ENCODE results near the gene FER.

Gene FER

DNA sequence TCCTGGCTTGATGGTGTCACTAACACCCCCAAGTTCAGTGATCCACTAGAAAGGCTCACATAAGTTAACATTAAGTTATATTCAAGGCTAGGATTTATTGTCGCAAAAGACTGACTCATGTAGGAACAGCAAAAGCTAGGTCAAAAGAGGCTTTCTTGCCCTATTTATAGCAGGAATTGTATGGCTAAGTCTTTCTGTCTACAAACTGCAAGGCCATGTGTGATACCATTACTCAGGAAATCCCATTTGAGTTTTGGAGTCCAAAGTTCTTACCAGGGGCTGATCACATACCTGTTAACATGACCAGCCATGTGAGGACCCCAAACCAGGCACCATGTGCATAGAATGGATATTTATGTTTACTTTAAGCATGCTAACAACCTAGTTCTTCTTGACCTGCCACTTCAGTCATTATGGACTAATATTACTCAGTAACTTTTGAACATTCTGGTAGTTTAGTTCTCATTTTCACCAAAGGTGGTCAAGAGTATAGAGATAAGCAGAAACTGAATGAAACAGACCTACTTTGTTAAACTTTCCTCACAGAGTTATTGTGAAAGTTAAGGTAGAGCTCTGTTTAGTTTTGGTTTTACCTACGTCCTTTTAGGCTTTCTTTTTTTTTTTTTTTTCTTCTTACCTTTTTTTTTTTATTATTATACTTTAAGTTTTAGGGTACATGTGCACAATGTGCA lies 281.1 kb downstream of the FER start (continued):
- TF ChIP-seq, protein P1, sequence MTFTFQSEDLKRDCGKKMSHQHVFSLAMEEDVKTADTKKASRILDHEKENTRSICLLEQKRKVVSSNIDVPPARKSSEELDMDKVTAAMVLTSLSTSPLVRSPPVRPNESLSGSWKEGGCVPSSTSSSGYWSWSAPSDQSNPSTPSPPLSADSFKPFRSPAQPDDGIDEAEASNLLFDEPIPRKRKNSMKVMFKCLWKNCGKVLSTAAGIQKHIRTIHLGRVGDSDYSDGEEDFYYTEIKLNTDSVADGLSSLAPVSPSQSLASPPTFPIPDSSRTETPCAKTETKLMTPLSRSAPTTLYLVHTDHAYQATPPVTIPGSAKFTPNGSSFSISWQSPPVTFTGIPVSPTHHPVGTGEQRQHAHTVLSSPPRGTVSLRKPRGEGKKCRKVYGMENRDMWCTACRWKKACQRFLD (tag by site-specific recombination; IDR thresholded peaks at IDR 0.05), result no peak
- no peak for TF ChIP-seq ZFP69B (tag by site-specific recombination; IDR thresholded peaks at IDR 0.05)
- TF ChIP-seq ZNF404 (tag by site-specific recombination; IDR thresholded peaks at IDR 0.05), result no peak
- no peak for TF ChIP-seq YY2 (tag by site-specific recombination; IDR thresholded peaks at IDR 0.05)
- TF ChIP-seq SP2 (tag by site-specific recombination; IDR thresholded peaks at IDR 0.05), result no peak
- TF ChIP-seq, protein P2, sequence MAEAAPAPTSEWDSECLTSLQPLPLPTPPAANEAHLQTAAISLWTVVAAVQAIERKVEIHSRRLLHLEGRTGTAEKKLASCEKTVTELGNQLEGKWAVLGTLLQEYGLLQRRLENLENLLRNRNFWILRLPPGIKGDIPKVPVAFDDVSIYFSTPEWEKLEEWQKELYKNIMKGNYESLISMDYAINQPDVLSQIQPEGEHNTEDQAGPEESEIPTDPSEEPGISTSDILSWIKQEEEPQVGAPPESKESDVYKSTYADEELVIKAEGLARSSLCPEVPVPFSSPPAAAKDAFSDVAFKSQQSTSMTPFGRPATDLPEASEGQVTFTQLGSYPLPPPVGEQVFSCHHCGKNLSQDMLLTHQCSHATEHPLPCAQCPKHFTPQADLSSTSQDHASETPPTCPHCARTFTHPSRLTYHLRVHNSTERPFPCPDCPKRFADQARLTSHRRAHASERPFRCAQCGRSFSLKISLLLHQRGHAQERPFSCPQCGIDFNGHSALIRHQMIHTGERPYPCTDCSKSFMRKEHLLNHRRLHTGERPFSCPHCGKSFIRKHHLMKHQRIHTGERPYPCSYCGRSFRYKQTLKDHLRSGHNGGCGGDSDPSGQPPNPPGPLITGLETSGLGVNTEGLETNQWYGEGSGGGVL (tag by site-specific recombination; IDR thresholded peaks at IDR 0.05), result no peak
- TF ChIP-seq, protein P3, sequence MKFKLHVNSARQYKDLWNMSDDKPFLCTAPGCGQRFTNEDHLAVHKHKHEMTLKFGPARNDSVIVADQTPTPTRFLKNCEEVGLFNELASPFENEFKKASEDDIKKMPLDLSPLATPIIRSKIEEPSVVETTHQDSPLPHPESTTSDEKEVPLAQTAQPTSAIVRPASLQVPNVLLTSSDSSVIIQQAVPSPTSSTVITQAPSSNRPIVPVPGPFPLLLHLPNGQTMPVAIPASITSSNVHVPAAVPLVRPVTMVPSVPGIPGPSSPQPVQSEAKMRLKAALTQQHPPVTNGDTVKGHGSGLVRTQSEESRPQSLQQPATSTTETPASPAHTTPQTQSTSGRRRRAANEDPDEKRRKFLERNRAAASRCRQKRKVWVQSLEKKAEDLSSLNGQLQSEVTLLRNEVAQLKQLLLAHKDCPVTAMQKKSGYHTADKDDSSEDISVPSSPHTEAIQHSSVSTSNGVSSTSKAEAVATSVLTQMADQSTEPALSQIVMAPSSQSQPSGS (tag by site-specific recombination; IDR thresholded peaks at IDR 0.05; ENCODE audit: low read depth), result no peak

DNA sequence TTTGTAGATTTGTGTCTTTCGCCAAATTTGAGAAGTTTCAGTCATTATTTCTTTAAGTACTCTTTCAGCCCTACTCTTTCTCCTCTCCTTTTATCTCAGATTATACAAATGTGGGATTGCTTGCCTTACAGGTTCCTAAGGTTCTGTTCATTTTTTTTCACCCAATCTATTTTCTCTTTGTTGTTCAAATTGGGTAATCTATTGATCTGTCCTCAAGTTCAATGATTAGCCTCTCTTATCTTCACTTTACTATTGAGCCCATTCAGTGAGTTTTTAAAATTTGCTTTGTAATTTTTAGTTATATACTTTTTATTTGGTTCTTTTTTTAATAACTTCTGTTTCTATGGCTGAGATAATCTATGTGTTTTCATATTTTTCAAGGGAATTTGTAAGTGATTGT lies 282.1 kb downstream of the FER start:
- ChIA-PET POLR2A (no interaction called here), CTCF (no interaction called here)
- no peak overlapping the region for H3K4me3 ChIP-seq (ENCODE audit: low read depth, low read length)
- H3K4me1 ChIP-seq (ENCODE audit: control insufficient read depth, insufficient read depth, low read length), result no peaks in the 10 kb centered on the region
- no peaks in the 10 kb centered on the region for H3K36me3 ChIP-seq (ENCODE audit: control insufficient read depth in 2 of 2, insufficient read depth in 1 of 2, low read length in 2 of 2)
- no peak overlapping the region for H3K27ac ChIP-seq (ENCODE audit: extremely low read depth, low read depth, low read length)
- no peak for TF ChIP-seq ZSCAN23 (tag by site-specific recombination; IDR thresholded peaks at IDR 0.05)
- TF ChIP-seq, protein P4, sequence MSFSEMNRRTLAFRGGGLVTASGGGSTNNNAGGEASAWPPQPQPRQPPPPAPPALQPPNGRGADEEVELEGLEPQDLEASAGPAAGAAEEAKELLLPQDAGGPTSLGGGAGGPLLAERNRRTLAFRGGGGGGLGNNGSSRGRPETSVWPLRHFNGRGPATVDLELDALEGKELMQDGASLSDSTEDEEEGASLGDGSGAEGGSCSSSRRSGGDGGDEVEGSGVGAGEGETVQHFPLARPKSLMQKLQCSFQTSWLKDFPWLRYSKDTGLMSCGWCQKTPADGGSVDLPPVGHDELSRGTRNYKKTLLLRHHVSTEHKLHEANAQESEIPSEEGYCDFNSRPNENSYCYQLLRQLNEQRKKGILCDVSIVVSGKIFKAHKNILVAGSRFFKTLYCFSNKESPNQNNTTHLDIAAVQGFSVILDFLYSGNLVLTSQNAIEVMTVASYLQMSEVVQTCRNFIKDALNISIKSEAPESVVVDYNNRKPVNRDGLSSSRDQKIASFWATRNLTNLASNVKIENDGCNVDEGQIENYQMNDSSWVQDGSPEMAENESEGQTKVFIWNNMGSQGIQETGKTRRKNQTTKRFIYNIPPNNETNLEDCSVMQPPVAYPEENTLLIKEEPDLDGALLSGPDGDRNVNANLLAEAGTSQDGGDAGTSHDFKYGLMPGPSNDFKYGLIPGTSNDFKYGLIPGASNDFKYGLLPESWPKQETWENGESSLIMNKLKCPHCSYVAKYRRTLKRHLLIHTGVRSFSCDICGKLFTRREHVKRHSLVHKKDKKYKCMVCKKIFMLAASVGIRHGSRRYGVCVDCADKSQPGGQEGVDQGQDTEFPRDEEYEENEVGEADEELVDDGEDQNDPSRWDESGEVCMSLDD (tag by site-specific recombination; IDR thresholded peaks at IDR 0.05), result no peak
- TF ChIP-seq, protein P5, sequence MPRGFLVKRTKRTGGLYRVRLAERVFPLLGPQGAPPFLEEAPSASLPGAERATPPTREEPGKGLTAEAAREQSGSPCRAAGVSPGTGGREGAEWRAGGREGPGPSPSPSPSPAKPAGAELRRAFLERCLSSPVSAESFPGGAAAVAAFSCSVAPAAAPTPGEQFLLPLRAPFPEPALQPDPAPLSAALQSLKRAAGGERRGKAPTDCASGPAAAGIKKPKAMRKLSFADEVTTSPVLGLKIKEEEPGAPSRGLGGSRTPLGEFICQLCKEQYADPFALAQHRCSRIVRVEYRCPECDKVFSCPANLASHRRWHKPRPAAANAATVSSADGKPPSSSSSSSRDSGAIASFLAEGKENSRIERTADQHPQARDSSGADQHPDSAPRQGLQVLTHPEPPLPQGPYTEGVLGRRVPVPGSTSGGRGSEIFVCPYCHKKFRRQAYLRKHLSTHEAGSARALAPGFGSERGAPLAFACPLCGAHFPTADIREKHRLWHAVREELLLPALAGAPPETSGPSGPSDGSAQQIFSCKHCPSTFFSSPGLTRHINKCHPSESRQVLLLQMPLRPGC (tag by site-specific recombination; IDR thresholded peaks at IDR 0.05), result no peak
- H3K9me3 ChIP-seq (ENCODE audit: control insufficient read depth, insufficient read depth, low read depth, low read length), result no peaks in the 10 kb centered on the region

DNA sequence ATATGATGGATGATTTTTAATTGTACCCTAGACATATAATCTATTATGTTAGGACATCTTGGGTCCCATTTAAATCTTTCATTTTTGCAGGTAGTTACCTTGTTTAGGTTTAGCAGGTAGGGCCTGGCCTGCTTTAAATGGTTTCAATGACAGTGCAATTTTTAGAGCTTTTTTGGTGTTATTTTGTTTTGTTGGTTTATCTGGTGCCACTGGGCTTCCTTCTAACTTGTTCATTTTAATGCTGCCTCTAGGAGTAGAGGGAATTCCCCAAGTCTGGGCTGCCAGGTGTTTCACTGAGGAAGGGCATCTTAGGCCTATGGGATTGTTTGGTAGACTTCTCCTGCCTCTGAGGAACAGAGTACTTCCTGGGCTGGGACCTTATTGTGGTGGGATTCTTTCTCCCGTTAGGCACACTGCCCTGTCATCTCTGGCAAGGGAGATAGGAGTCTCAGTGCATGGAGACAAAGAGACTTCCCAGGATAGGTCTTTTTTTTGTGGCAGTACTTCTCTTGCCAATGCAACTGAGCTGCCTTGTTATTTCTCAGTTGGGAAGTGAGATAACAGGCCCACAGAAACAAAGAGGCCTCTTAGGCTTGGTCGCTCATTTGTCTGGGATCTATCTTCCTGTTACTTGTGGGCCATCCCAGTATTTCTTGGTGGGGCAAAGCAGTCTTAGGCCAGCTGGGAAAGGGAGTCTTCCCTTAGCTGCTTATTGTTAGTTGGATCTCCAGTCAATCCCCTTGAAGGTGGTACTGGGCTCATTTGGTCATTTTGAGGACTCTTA lies 282.9 kb downstream of the FER start:
- ChIA-PET POLR2A (no interaction called here), CTCF (no interaction called here)
- Histone ChIP-seq H3K4me1 (ENCODE audit: control insufficient read depth, insufficient read depth, low read length) (no peaks in the 10 kb centered on the region), H3K9me3 (ENCODE audit: control insufficient read depth, insufficient read depth, low read depth, low read length) (no peaks in the 10 kb centered on the region), H3K4me3 (ENCODE audit: low read depth, low read length) (no peak overlapping the region), H3K36me3 (ENCODE audit: control insufficient read depth in 2 of 2, insufficient read depth in 1 of 2, low read length in 2 of 2) (no peaks in the 10 kb centered on the region), H3K27ac (ENCODE audit: extremely low read depth, low read depth, low read length) (no peak overlapping the region)
- TF ChIP-seq FEZF1 (tag by site-specific recombination; IDR thresholded peaks at IDR 0.05) (no peak), ZNF660 (tag by site-specific recombination; IDR thresholded peaks at IDR 0.05) (no peak), ZNF560 (tag by site-specific recombination; IDR thresholded peaks at IDR 0.05; ENCODE audit: borderline replicate concordance) (no peak), ZNF350 (tag by site-specific recombination; IDR thresholded peaks at IDR 0.05) (no peak)
- TF ChIP-seq, protein P6, sequence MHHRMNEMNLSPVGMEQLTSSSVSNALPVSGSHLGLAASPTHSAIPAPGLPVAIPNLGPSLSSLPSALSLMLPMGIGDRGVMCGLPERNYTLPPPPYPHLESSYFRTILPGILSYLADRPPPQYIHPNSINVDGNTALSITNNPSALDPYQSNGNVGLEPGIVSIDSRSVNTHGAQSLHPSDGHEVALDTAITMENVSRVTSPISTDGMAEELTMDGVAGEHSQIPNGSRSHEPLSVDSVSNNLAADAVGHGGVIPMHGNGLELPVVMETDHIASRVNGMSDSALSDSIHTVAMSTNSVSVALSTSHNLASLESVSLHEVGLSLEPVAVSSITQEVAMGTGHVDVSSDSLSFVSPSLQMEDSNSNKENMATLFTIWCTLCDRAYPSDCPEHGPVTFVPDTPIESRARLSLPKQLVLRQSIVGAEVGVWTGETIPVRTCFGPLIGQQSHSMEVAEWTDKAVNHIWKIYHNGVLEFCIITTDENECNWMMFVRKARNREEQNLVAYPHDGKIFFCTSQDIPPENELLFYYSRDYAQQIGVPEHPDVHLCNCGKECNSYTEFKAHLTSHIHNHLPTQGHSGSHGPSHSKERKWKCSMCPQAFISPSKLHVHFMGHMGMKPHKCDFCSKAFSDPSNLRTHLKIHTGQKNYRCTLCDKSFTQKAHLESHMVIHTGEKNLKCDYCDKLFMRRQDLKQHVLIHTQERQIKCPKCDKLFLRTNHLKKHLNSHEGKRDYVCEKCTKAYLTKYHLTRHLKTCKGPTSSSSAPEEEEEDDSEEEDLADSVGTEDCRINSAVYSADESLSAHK (tag by site-specific recombination; IDR thresholded peaks at IDR 0.05), result no peak
